WERI-Rb-1 (cell line): ENCODE results near the gene COPE.
"Not testable (repeated sequence)": the region's sequence is repeated elsewhere in the genome, so short reads cannot be mapped to it uniquely, and the experiment has no call there.

Source experiments
- DNase-seq: peaks from one replicate; pipeline ENCODE4 v3.0.0-alpha.2; 2020
- H3K27ac ChIP-seq: fragments of 250-450 bp; sonication (Bioruptor Pico); 2 replicates; pipeline ENCODE4 v1.5.1; 2020; ENCODE audit warnings: mild to moderate bottlenecking, moderate library complexity
- H3K27me3 ChIP-seq: fragments of 250-450 bp; sonication (Bioruptor Pico); 2 replicates; pipeline ENCODE4 v1.5.1; 2021; ENCODE audit warnings: mild to moderate bottlenecking, low read depth, moderate library complexity; ENCODE audit not compliant: insufficient read depth, severe bottlenecking
- H3K36me3 ChIP-seq: fragments of 250-450 bp; sonication (Bioruptor Pico); 2 replicates; pipeline ENCODE4 v1.5.1; 2020; ENCODE audit warnings: mild to moderate bottlenecking, moderate library complexity
- H3K4me3 ChIP-seq: 2 replicates; pipeline ENCODE4 v1.5.1; 2011; ENCODE audit warnings: low read depth, mild to moderate bottlenecking, control low read depth, low read length
- H3K9me3 ChIP-seq: fragments of 250-450 bp; sonication (Bioruptor Pico); 2 replicates; pipeline ENCODE4 v1.5.1; 2021; ENCODE audit warnings: mild to moderate bottlenecking, moderate library complexity; ENCODE audit not compliant: severe bottlenecking
- TF ChIP-seq, protein P1 (sequence below): IDR thresholded peaks from 2 replicates; pipeline ENCODE4 v1.5.1; 2011; ENCODE audit warnings: low read depth, mild to moderate bottlenecking, control low read depth, inconsistent platforms, low read length

COPE gene

DNA sequence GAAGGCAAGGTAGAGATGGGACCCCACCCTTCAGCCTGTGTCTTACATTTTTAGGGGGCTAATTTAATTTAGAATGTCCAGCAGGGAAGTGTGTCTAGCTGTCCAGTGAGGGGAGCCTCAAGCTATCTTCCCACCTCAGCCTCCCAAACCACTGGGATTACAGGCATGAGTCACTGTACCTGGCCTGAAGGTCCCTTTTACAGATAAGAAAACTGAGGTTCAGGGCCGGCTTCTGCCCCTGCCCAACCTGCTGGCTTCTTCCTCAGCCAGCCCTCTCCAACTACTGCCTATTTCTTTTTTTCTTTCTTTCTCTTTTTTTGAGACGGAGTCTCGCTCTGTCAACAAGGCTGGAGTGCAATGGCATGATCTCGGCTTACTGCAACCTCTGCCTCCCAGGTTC is 41.2 kb upstream of the COPE start:
- TF ChIP-seq, protein P1, sequence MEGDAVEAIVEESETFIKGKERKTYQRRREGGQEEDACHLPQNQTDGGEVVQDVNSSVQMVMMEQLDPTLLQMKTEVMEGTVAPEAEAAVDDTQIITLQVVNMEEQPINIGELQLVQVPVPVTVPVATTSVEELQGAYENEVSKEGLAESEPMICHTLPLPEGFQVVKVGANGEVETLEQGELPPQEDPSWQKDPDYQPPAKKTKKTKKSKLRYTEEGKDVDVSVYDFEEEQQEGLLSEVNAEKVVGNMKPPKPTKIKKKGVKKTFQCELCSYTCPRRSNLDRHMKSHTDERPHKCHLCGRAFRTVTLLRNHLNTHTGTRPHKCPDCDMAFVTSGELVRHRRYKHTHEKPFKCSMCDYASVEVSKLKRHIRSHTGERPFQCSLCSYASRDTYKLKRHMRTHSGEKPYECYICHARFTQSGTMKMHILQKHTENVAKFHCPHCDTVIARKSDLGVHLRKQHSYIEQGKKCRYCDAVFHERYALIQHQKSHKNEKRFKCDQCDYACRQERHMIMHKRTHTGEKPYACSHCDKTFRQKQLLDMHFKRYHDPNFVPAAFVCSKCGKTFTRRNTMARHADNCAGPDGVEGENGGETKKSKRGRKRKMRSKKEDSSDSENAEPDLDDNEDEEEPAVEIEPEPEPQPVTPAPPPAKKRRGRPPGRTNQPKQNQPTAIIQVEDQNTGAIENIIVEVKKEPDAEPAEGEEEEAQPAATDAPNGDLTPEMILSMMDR = no peak
- DNase-seq = no peak
- no peaks in the 10 kb centered on the region for H3K27me3 ChIP-seq

GRCh38 chr19:18955042-18955441 is 35.9 kb upstream of the COPE start:
- no peak overlapping the region for H3K4me3 ChIP-seq
- no peak for DNase-seq
- no peaks in the 10 kb centered on the region for H3K36me3 ChIP-seq
- no peak overlapping the region for H3K27ac ChIP-seq
- no peaks in the 10 kb centered on the region for H3K27me3 ChIP-seq
- TF ChIP-seq, protein P1 = no peak
- H3K9me3 ChIP-seq = no peaks in the 10 kb centered on the region

More for the DNA sequence above, 41.2 kb upstream of the COPE start:
- Histone ChIP-seq H3K36me3 (no peaks in the 10 kb centered on the region), H3K27ac (no peak overlapping the region), H3K4me3 (no peak overlapping the region), H3K9me3 (no peaks in the 10 kb centered on the region)

GRCh38 chr19:18954094-18954493 is 34.9 kb upstream of the COPE start:
- no peaks in the 10 kb centered on the region for H3K36me3 ChIP-seq
- H3K4me3 ChIP-seq = no peak overlapping the region
- H3K9me3 ChIP-seq = no peaks in the 10 kb centered on the region
- TF ChIP-seq, protein P1 = no peak
- no peak for DNase-seq
- no peaks in the 10 kb centered on the region for H3K27me3 ChIP-seq
- H3K27ac ChIP-seq = no peak overlapping the region

GRCh38 chr19:18952364-18953003 is 33.3 kb upstream of the COPE start:
- H3K27ac ChIP-seq = not testable (repeated sequence)

GRCh38 chr19:18951721-18952281 is 32.6 kb upstream of the COPE start:
- H3K4me3 ChIP-seq = no peak overlapping the region
- TF ChIP-seq, protein P1 = no peak
- H3K36me3 ChIP-seq = no peaks in the 10 kb centered on the region
- H3K27me3 ChIP-seq = no peaks in the 10 kb centered on the region
- H3K27ac ChIP-seq = no peak overlapping the region
- DNase-seq = no peak
- H3K9me3 ChIP-seq = peaks cover 2% of the 10 kb centered on the region

More at GRCh38 chr19:18952364-18953003, 33.3 kb upstream of the COPE start:
- not testable (repeated sequence) for H3K36me3 ChIP-seq, H3K9me3 ChIP-seq, DNase-seq, H3K27me3 ChIP-seq, H3K4me3 ChIP-seq

DNA sequence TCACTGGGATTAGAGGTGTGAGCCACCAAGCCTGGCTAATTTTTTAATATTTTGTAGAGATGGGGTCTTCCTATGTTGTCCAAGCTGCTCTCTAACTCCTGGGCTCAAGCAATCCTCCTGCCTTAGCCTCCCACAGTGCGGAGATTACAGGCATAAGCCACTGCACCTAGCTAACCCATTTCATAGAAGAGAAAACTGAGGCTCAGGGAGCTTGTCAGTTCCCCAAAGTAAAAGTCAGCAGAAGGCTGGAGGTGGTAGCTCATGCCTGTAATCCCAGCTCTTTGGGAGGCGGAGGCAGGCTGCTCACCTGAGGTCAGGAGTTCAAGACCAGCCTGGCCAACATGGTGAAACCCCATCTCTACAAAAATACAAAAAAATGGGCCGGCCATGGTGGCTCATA is 30.7 kb upstream of the COPE start:
- TF ChIP-seq, protein P1 = no peak
- no peak overlapping the region for H3K4me3 ChIP-seq
- no peaks in the 10 kb centered on the region for H3K27me3 ChIP-seq
- no peak overlapping the region for H3K27ac ChIP-seq
- H3K36me3 ChIP-seq = no peaks in the 10 kb centered on the region
- H3K9me3 ChIP-seq = peaks cover 2% of the 10 kb centered on the region
- no peak for DNase-seq
